GM23338 (cell line): ENCODE results near the gene SLC16A9.

Experiments
- EZH2 ChIP-seq: fragments of 200-600 bp; sonication (generic); IDR thresholded peaks from one replicate; pipeline ENCODE4 v1.8.0; 2017; ENCODE audit warnings: antibody characterized with exemption, mild to moderate bottlenecking, low read depth; ENCODE audit not compliant: unreplicated experiment
- POLR2AphosphoS5 ChIP-seq: IDR thresholded peaks from 2 replicates; pipeline ENCODE4 v1.6.1; 2016; ENCODE audit warnings: antibody characterized with exemption, low read depth
- STAT1 ChIP-seq: IDR thresholded peaks from one replicate; pipeline ENCODE4 v1.6.1; 2016; ENCODE audit warnings: antibody characterized with exemption; ENCODE audit not compliant: unreplicated experiment
- TF ChIP-seq, protein P1 (sequence below), 2 experiments: fragments of 200-600 bp in 1 of 2; sonication (generic) in 1 of 2; conservative IDR thresholded peaks; 2 replicates each; pipeline versions ENCODE4 v1.5.1 to v1.6.1; 2016 to 2017; ENCODE audit warnings: antibody characterized with exemption in 2 of 2, low read depth in 2 of 2, mild to moderate bottlenecking in 2 of 2, moderate library complexity in 1 of 2
- TF ChIP-seq, protein P2 (sequence below): IDR thresholded peaks from one replicate; pipeline ENCODE4 v1.6.1; 2018; ENCODE audit warnings: antibody characterized with exemption; ENCODE audit not compliant: unreplicated experiment

DNA sequence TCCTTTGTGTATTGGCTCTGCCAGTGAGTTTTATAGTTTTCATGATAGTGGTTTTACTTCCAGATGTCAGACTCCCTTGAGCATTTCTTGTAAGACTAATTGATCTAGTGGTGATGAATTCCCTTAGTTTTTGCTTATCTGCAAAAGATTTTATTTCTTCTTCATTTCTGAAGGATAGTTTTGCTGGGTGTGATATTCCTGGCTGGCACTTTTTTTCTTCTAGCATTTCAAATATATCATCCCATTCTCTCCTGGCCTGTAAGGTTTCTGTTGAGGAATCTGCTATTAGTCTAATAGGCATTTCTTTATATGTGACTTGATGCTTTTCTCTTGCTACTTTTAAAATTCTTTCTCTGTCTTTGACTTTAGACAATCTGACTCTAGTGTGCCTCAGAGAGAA lies 64.8 kb downstream of the SLC16A9 start:
- TF ChIP-seq STAT1 (no peak), POLR2AphosphoS5 (no peak), EZH2 (no peak)
- TF ChIP-seq, protein P1, sequence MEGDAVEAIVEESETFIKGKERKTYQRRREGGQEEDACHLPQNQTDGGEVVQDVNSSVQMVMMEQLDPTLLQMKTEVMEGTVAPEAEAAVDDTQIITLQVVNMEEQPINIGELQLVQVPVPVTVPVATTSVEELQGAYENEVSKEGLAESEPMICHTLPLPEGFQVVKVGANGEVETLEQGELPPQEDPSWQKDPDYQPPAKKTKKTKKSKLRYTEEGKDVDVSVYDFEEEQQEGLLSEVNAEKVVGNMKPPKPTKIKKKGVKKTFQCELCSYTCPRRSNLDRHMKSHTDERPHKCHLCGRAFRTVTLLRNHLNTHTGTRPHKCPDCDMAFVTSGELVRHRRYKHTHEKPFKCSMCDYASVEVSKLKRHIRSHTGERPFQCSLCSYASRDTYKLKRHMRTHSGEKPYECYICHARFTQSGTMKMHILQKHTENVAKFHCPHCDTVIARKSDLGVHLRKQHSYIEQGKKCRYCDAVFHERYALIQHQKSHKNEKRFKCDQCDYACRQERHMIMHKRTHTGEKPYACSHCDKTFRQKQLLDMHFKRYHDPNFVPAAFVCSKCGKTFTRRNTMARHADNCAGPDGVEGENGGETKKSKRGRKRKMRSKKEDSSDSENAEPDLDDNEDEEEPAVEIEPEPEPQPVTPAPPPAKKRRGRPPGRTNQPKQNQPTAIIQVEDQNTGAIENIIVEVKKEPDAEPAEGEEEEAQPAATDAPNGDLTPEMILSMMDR (conservative IDR thresholded peaks at IDR 0.05; ENCODE audit: low read depth in 2 of 2), result no peak
- TF ChIP-seq, protein P2, sequence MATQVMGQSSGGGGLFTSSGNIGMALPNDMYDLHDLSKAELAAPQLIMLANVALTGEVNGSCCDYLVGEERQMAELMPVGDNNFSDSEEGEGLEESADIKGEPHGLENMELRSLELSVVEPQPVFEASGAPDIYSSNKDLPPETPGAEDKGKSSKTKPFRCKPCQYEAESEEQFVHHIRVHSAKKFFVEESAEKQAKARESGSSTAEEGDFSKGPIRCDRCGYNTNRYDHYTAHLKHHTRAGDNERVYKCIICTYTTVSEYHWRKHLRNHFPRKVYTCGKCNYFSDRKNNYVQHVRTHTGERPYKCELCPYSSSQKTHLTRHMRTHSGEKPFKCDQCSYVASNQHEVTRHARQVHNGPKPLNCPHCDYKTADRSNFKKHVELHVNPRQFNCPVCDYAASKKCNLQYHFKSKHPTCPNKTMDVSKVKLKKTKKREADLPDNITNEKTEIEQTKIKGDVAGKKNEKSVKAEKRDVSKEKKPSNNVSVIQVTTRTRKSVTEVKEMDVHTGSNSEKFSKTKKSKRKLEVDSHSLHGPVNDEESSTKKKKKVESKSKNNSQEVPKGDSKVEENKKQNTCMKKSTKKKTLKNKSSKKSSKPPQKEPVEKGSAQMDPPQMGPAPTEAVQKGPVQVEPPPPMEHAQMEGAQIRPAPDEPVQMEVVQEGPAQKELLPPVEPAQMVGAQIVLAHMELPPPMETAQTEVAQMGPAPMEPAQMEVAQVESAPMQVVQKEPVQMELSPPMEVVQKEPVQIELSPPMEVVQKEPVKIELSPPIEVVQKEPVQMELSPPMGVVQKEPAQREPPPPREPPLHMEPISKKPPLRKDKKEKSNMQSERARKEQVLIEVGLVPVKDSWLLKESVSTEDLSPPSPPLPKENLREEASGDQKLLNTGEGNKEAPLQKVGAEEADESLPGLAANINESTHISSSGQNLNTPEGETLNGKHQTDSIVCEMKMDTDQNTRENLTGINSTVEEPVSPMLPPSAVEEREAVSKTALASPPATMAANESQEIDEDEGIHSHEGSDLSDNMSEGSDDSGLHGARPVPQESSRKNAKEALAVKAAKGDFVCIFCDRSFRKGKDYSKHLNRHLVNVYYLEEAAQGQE, result no peak
